HG02884 (cell line): ENCODE data around the gene ERG.

Experiments used
- ATAC-seq: cut with Tn5 transposase; IDR thresholded peaks from one replicate; pipeline ENCODE4 v1.9.1; 2021; ENCODE audit warnings: mild to moderate bottlenecking, moderate library complexity; ENCODE audit not compliant: unreplicated experiment

The ERG gene

GRCh38 chr21:38500073-38500472 lies 1.8 kb upstream of the ERG start:
- no peak for ATAC-seq

GRCh38 chr21:38499296-38499695 lies 1.0 kb upstream of the ERG start:
- ATAC-seq, result no peak

GRCh38 chr21:38496224-38496623 lies 2.1 kb downstream of the ERG start:
- no peak for ATAC-seq

- no peak for ATAC-seq
Observed at GRCh38 chr21:38495696-38496095, 2.6 kb downstream of the ERG start.

- no peak for ATAC-seq
Observed at GRCh38 chr21:38495242-38495641, 3.0 kb downstream of the ERG start.

GRCh38 chr21:38494703-38495102 lies 3.6 kb downstream of the ERG start:
- no peak for ATAC-seq

- ATAC-seq, result no peak
Observed at GRCh38 chr21:38494251-38494642, 4.0 kb downstream of the ERG start.

- ATAC-seq, result no peak
Observed at GRCh38 chr21:38493549-38494250, 4.6 kb downstream of the ERG start.

GRCh38 chr21:38492007-38492406 lies 6.3 kb downstream of the ERG start:
- no peak for ATAC-seq

- no peak for ATAC-seq
Observed at GRCh38 chr21:38491536-38491935, 6.7 kb downstream of the ERG start.

GRCh38 chr21:38490411-38491020 lies 7.8 kb downstream of the ERG start:
- no peak for ATAC-seq

GRCh38 chr21:38489729-38490128 lies 8.5 kb downstream of the ERG start:
- no peak for ATAC-seq

- no peak for ATAC-seq
Observed at GRCh38 chr21:38489271-38489652, 9.0 kb downstream of the ERG start.

- ATAC-seq, result no peak
Observed at GRCh38 chr21:38488640-38489270, 9.5 kb downstream of the ERG start.

- ATAC-seq, result no peak
Observed at GRCh38 chr21:38487901-38488639, 10.2 kb downstream of the ERG start.

GRCh38 chr21:38486706-38487105 lies 11.6 kb downstream of the ERG start:
- no peak for ATAC-seq

GRCh38 chr21:38486221-38486620 lies 12.1 kb downstream of the ERG start:
- no peak for ATAC-seq

GRCh38 chr21:38479641-38480525 lies 18.4 kb downstream of the ERG start:
- no peak for ATAC-seq

- ATAC-seq, result no peak
Observed at GRCh38 chr21:38478782-38479181, 19.5 kb downstream of the ERG start.

- no peak for ATAC-seq
Observed at GRCh38 chr21:38477226-38477625, 21.1 kb downstream of the ERG start.

- ATAC-seq, result no peak
Observed at GRCh38 chr21:38476385-38476784, 21.9 kb downstream of the ERG start.
